K562 (cell line): Measurements from ENCODE around the gene FASTK. TPM values are rescaled to one million over a fixed set of nuclear protein-coding genes. Genes with fewer than 3 reads are reported as not detected.

Experiments
- ELK1 ChIP-seq: sonication (generic); formaldehyde crosslinking; IDR thresholded peaks from 2 replicates; pipeline ENCODE4 v1.8.1; 2022; ENCODE audit warnings: missing genetic modification reagents
- FOXJ2 ChIP-seq: fragments of 200-800 bp; sonication (Bioruptor generic); IDR thresholded peaks from 2 replicates; pipeline ENCODE4 v1.6.1; 2016; ENCODE audit warnings: missing genetic modification characterization, missing compliant biosample characterization
- HNRNPUL1 ChIP-seq: fragments of 200-400 bp; formaldehyde crosslinking; IDR thresholded peaks from 2 replicates; pipeline ENCODE4 v1.6.1; 2017; ENCODE audit warnings: low read length
- KAT8 ChIP-seq: fragments of 450-650 bp; IDR thresholded peaks from 2 replicates; pipeline ENCODE4 v1.6.1; 2016; ENCODE audit warnings: low read depth, mild to moderate bottlenecking
- MLX ChIP-seq, 2 experiments: fragments of 450-650 bp in 1 of 2; sonication (generic) in 1 of 2; formaldehyde crosslinking; conservative IDR thresholded peaks; 2 replicates each; pipeline versions ENCODE4 v1.4.0 to v1.8.1; 2020 to 2022; ENCODE audit warnings: mild to moderate bottlenecking in 1 of 2, missing genetic modification reagents in 1 of 2
- NBN ChIP-seq: fragments of 450-650 bp; IDR thresholded peaks from 2 replicates; pipeline ENCODE4 v1.6.1; 2016; ENCODE audit warnings: low read depth, mild to moderate bottlenecking
- RBFOX2 ChIP-seq: fragments of 200-400 bp; formaldehyde crosslinking; IDR thresholded peaks from 2 replicates; pipeline ENCODE4 v1.6.1; 2017; ENCODE audit warnings: low read depth, mild to moderate bottlenecking, low read length, moderate library complexity
- RUNX1 ChIP-seq: sonication (generic); IDR thresholded peaks from 2 replicates; pipeline ENCODE4 v1.6.1; 2016; ENCODE audit warnings: antibody characterized with exemption, low read depth
- SIX5 ChIP-seq, 2 experiments: IDR thresholded peaks; 2 replicates each; pipeline ENCODE4 v1.6.1; 2011; ENCODE audit warnings: low read length in 2 of 2, borderline replicate concordance in 1 of 2, low read depth in 1 of 2, mild to moderate bottlenecking in 1 of 2, moderate library complexity in 1 of 2; ENCODE audit not compliant: insufficient read depth in 1 of 2
- ZNF124 ChIP-seq: sonication (generic); formaldehyde crosslinking; IDR thresholded peaks from 2 replicates; pipeline ENCODE4 v1.8.1; 2022; ENCODE audit warnings: missing genetic modification reagents
- polyA plus RNA-seq, 8 experiments: library from polyadenylated mRNA; depleted of rRNA in 4 of 8; stranded (reverse) in 5 of 8; unstranded in 3 of 8; fragments of >200 nt; fragmentation: Nextera tagmentation in 2 of 8; fragmentation: Illumina TruSeq in 1 of 8; extraction: Ambion mirVana in 2 of 8; extraction: Trizol in 1 of 8; gene quantifications; 2 replicates each; pipeline versions ENCODE4 v1.2.1 to v1.2.3, GENCODE V29; 2011 to 2014; ENCODE audit warnings: inconsistent platforms in 1 of 8, missing spikeins in 1 of 8
- total RNA-seq, 7 experiments: library from RNA; depleted of rRNA in 6 of 7; stranded (reverse); fragments of >200 nt in 6 of 7; fragmentation: Illumina TruSeq in 2 of 7; extraction: Trizol in 2 of 7; gene quantifications; 2 replicates each; pipeline versions ENCODE4 v1.2.1 to v1.2.3, GENCODE V29; 2011 to 2021; ENCODE audit warnings: low replicate concordance in 1 of 7
- TF ChIP-seq, protein P1 (sequence below): sonication (generic); formaldehyde crosslinking; IDR thresholded peaks from 2 replicates; pipeline ENCODE4 v1.8.1; 2023; ENCODE audit warnings: missing genetic modification reagents, mild to moderate bottlenecking, borderline replicate concordance

Gene FASTK
- total and polyA plus RNA-seq, 9 of the 15 experiments (the other 6 are each of a cell fraction or from before 2014, with no cell fraction given), result 0.51 to 150 (median 48.2) TPM

DNA sequence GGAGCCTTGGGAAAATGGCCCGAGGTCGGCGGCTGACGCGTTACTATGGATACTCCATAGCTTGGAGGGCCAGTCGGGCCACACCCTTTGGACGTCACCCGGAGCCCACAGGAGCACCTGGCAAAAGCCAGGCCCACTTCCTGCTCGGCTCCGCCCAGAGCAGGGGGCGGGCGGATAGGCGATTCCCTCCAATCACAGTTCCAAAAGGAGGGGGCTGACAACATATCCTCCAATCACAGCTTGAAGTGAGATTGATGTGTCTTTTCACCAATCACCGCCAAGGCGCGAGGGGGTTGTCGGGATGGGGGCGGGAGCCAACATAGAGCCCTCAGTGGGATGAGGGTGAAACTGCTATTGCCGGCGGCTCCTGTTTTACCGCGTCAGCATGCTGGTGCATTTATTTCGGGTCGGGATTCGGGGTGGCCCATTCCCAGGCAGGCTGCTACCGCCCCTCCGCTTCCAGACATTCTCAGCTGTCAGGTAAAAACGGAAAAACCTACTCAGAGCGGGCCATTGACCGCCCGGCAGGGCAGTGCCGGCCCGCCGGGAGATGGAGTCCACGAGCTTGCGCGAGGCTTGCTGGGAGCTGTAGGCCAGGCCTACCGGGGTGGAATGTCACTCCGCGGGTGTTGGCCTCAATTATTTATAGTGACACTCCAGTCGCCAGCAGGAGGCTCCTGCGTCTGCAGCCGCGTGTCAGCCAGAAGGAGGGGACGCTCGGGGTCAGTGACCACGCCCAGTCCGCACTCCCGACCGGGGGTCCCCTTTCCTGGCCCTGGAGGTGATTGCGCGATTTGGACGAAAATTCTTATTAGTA is 52.3 kb downstream of the FASTK start, which contains the start of gene ABCB8 (continued):
- no peak for TF ChIP-seq ELK1 (CRISPR knock-in tag)
- TF ChIP-seq KAT8, result no peak
- TF ChIP-seq ZNF124 (CRISPR knock-in tag), result no peak
- TF ChIP-seq FOXJ2 (tag), result peak; percentile 94
- TF ChIP-seq, protein P1, sequence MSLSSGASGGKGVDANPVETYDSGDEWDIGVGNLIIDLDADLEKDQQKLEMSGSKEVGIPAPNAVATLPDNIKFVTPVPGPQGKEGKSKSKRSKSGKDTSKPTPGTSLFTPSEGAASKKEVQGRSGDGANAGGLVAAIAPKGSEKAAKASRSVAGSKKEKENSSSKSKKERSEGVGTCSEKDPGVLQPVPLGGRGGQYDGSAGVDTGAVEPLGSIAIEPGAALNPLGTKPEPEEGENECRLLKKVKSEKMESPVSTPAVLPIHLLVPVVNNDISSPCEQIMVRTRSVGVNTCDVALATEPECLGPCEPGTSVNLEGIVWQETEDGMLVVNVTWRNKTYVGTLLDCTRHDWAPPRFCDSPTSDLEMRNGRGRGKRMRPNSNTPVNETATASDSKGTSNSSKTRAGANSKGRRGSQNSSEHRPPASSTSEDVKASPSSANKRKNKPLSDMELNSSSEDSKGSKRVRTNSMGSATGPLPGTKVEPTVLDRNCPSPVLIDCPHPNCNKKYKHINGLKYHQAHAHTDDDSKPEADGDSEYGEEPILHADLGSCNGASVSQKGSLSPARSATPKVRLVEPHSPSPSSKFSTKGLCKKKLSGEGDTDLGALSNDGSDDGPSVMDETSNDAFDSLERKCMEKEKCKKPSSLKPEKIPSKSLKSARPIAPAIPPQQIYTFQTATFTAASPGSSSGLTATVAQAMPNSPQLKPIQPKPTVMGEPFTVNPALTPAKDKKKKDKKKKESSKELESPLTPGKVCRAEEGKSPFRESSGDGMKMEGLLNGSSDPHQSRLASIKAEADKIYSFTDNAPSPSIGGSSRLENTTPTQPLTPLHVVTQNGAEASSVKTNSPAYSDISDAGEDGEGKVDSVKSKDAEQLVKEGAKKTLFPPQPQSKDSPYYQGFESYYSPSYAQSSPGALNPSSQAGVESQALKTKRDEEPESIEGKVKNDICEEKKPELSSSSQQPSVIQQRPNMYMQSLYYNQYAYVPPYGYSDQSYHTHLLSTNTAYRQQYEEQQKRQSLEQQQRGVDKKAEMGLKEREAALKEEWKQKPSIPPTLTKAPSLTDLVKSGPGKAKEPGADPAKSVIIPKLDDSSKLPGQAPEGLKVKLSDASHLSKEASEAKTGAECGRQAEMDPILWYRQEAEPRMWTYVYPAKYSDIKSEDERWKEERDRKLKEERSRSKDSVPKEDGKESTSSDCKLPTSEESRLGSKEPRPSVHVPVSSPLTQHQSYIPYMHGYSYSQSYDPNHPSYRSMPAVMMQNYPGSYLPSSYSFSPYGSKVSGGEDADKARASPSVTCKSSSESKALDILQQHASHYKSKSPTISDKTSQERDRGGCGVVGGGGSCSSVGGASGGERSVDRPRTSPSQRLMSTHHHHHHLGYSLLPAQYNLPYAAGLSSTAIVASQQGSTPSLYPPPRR (CRISPR knock-in tag), result 0 out of 2 replicates have a peak, but pooled peaks have one; percentile 6
- TF ChIP-seq RBFOX2, result peak; percentile 91
- no peak for TF ChIP-seq MLX (CRISPR knock-in tag; conservative IDR thresholded peaks at IDR 0.05)
- no peak for TF ChIP-seq HNRNPUL1
- TF ChIP-seq SIX5 (IDR thresholded peaks at IDR 0.05; ENCODE audit: borderline replicate concordance in 1 of 2, insufficient read depth in 1 of 2, low read depth in 1 of 2, low read length in 2 of 2), result peak; percentile 84 to 94
- TF ChIP-seq RUNX1, result no peak
- no peak; the same call in 1 of the 2 replicates for TF ChIP-seq NBN
